ENCODE data around the gene PNPLA7. TPM values are rescaled to one million over a fixed set of nuclear protein-coding genes. Genes with fewer than 3 reads are reported as not detected.

PNPLA7 gene
- total and polyA plus RNA-seq, 3 donors from 2014 or later = 4.2 to 17.8 (median 10.9) TPM

DNA sequence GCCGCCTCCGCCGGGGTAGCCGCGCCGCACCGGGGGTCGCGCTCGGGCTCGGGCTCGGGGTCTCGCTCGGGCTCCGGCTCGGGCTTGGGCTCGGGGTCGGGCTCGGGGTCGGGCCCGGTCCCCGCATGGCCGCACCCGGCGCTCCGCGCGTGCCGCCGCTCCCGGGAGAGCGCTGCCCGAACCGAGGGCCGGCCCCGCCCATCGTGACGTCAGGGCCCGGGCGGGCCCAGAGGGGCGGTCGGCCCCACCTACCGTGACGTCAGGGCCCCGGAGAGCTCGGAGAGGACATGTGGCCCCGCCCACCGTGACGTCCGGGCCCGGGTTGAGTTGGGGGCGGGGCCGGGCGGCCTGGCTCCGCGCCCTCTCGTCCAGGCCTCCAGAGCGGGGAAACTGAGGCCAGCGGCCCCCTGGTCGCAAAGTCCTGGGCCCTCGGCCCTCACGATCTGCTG is 91.0 kb downstream of the PNPLA7 start, which contains the start of gene NSMF:
Gene NSMF (minus strand): TSS at position 183 of the 449 bp plus-strand sequence. CDS start 232 bp downstream, outside the sequence.
- Histone ChIP-seq H3K27ac (peak within 1 kb of the TSS; percentile 85 to 92), H3K9me3 (no peaks in the 10 kb centered on the region), H3K36me3 (ENCODE audit: low read depth, missing control alignments) (no peaks in the 10 kb centered on the region), H3K4me1 (peaks cover 55% of the 10 kb centered on the region), H3K4me3 (peak within 1 kb of the TSS; percentile 71 to 77), H3K27me3 (no peaks in the 10 kb centered on the region)
- WGBS, 2 donors = 1% methylated on average over 34 of the region's 62 CpGs; no CpG with 5 or more reads in 1 of the 2 donors
- DNase-seq = peak; percentile 97
- TF ChIP-seq, protein P1, sequence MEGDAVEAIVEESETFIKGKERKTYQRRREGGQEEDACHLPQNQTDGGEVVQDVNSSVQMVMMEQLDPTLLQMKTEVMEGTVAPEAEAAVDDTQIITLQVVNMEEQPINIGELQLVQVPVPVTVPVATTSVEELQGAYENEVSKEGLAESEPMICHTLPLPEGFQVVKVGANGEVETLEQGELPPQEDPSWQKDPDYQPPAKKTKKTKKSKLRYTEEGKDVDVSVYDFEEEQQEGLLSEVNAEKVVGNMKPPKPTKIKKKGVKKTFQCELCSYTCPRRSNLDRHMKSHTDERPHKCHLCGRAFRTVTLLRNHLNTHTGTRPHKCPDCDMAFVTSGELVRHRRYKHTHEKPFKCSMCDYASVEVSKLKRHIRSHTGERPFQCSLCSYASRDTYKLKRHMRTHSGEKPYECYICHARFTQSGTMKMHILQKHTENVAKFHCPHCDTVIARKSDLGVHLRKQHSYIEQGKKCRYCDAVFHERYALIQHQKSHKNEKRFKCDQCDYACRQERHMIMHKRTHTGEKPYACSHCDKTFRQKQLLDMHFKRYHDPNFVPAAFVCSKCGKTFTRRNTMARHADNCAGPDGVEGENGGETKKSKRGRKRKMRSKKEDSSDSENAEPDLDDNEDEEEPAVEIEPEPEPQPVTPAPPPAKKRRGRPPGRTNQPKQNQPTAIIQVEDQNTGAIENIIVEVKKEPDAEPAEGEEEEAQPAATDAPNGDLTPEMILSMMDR (IDR thresholded peaks at IDR 0.05) = no peak
- TF ChIP-seq POLR2A (IDR thresholded peaks at IDR 0.05) = peak; percentile 65
- intact Hi-C loops (cut with DNase I; ENCODE audit: low total_unique reads) = no loop called here

DNA sequence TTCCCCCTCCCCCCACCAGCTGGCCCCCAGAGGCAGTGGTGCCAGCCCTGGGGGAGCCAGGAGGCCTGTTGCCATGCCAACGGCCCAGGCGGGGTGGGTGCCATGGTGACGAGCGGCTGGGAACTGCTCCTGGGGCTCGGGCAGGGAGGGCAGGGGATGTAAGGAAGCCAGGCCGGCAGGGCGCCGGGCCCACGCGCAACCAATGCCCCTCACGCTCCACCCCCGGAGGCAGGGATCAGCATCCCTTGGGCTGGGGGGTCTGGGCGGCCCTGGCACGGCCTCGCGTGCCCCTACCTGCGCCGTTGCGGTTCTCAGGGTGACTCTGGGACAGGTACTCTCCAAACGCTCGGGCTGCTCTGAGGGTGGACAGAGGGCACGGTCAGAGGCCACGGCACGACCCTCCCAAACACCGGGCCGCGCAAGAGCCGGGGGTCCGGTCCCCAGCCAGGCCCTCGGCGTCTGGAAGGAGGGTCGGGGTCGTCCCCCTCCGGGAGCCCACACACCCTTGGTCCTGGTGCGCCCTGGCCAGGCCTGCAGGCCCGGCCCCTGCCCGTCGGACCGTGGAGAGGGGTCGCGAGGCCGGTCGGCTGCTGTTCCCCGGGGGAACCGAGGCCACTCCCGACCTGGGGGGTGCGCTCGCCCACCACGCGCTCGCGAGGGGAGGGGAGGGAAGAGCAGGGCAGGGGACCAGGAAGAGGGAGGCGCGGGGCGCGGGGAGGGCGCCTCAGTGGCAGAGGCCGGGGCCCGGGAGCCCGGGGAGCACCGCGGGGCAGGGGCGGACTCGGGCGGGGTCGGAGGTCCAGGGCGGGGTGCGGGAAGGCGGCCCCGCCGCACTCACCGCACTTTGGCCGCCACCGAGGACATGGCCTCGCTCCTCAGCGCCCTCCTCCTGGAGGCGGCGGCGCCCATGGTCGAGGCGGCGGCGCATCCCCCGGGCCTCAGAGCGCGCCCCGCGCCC is 91.7 kb downstream of the PNPLA7 start:
- Histone ChIP-seq H3K9me3 (no peaks in the 10 kb centered on the region), H3K27ac (peak overlapping the region; percentile 85 to 92), H3K4me3 (peak overlapping the region; percentile 71 to 77), H3K4me1 (peaks cover 55% of the 10 kb centered on the region), H3K27me3 (no peaks in the 10 kb centered on the region), H3K36me3 (ENCODE audit: low read depth, missing control alignments) (no peaks in the 10 kb centered on the region)
- DNase-seq = no peak
- intact Hi-C loops (cut with DNase I; ENCODE audit: low total_unique reads) = no loop called here
- TF ChIP-seq POLR2A (IDR thresholded peaks at IDR 0.05) = no peak
- TF ChIP-seq, protein P1 (IDR thresholded peaks at IDR 0.05) = no peak
- WGBS, 2 donors = 3 to 10% methylated on average over 16 to 44 of the region's 88 CpGs

DNA sequence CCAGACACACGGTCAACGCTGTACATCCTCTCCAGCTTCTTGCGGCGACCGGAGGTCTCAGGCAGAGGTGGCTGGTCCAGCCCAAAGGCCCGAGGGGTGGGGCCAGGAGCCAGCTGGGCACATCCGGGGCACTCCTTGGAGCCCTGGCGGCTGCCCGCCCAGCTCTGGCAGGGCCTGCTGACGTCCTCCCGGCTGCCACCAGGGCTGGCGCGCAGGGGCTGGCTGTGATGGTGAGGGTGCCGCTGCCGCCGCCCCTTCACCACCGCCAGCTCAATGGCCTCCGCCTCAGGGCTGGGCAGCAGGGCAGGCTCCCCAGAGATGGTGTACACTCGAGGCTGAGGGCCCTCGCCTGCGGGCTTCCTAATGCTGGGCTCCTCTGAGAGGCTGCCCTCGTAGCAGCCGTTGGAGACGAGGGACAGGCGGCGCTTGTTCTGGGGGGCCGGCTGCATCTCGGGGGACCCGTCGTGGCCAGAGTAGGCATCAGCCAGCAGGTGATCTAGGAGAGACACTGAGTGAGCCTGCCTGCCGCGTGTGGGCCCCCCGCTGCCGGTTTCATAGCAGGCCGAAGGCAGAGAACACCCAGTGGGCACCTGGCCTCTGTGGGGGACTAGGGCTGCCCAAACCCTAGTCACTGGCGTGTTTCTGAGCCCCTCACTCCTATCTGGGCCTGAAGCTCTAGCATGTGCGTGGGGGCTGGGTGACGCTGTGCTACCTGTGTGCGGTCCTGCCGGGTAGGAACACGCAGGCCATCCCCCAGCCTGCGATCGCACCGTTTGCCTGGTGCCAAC is 92.6 kb downstream of the PNPLA7 start:
- WGBS, 2 donors = 77 to 84% methylated on average over 6 to 40 of the region's 44 CpGs
- H3K9me3 ChIP-seq = no peaks in the 10 kb centered on the region
- TF ChIP-seq POLR2A (IDR thresholded peaks at IDR 0.05) = no peak
- TF ChIP-seq, protein P1 (IDR thresholded peaks at IDR 0.05) = no peak
- H3K27ac ChIP-seq = peak overlapping the region; percentile 85 to 92
- H3K4me3 ChIP-seq = peak overlapping the region in 1 of 2 donors; percentile 71
- no peak for DNase-seq
- H3K27me3 ChIP-seq = no peaks in the 10 kb centered on the region
- H3K36me3 ChIP-seq (ENCODE audit: low read depth, missing control alignments) = no peaks in the 10 kb centered on the region
- peaks cover 55% of the 10 kb centered on the region for H3K4me1 ChIP-seq
- intact Hi-C loops (cut with DNase I; ENCODE audit: low total_unique reads) = no loop called here

DNA sequence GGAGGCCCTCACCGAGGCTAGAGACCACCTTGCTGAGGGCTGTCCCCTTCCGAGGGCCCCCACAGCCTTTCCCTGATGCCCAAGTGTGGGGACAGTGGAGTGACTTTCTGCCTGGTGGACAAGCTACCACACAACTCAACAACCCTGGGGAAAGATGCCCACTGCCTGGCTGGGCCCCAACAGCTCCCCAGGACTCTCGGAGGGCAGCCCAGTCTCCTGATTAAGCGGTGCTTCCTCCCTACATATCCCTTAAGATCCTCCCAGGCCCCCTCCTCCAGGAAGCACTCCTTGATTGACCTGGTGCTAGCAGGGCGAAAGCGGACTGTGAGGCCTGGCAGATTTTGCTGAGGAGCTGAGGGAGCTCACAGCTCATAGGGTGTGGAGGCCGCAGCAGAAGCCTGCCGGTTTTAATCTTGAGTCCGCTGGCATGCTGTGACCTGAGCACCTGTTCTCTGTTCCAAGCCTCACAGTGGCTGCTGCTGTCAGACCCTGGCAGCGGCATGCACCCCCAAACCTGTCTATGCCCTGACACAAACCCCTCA is 93.3 kb downstream of the PNPLA7 start:
- no peaks in the 10 kb centered on the region for H3K36me3 ChIP-seq (ENCODE audit: low read depth, missing control alignments)

More for the DNA sequence above, 93.3 kb downstream of the PNPLA7 start:
- Histone ChIP-seq H3K4me3 (no peak overlapping the region), H3K27ac (peak overlapping the region; percentile 85 to 92), H3K4me1 (peaks cover 55% of the 10 kb centered on the region), H3K9me3 (no peaks in the 10 kb centered on the region), H3K27me3 (no peaks in the 10 kb centered on the region)
- 72 to 78% methylated on average over 9 to 10 of the region's 10 CpGs for WGBS, 2 donors
- TF ChIP-seq, protein P1 (IDR thresholded peaks at IDR 0.05) = no peak
- no peak for TF ChIP-seq POLR2A (IDR thresholded peaks at IDR 0.05)
- intact Hi-C loops (cut with DNase I; ENCODE audit: low total_unique reads) = no loop called here
- DNase-seq = no peak
